Uterus (tissue), 2 donors: ENCODE measurements around the gene TRIM52.
"Not testable (repeated sequence)": the region's sequence is repeated elsewhere in the genome, so short reads cannot be mapped to it uniquely, and the experiment has no call there.

Experiments used
- CTCF ChIP-seq, 4 experiments: fragments of 200-600 bp in 2 of 4; fragments of 450-650 bp in 2 of 4; sonication (generic) in 2 of 4; IDR thresholded peaks; one replicate each; pipeline ENCODE4 v1.5.1; 2016 to 2019; ENCODE audit warnings: antibody characterized with exemption in 4 of 4, mild to moderate bottlenecking in 2 of 4, moderate library complexity in 1 of 4
- POLR2A ChIP-seq, 2 donors: fragments of 450-650 bp; IDR thresholded peaks; one replicate each; pipeline ENCODE4 v1.6.1; 2016; ENCODE audit warnings: antibody characterized with exemption in 2 of 2, mild to moderate bottlenecking in 1 of 2, moderate library complexity in 1 of 2

- TF ChIP-seq CTCF, POLR2A (IDR thresholded peaks at IDR 0.05): not testable (repeated sequence)
Observed at GRCh38 chr5:181267907-181268306, 7.0 kb upstream of the TRIM52 start.
